HG03097 (cell line): ENCODE data around the gene NAP1L1.

ENCODE experiments used
- ATAC-seq: cut with Tn5 transposase; IDR thresholded peaks from one replicate; pipeline ENCODE4 v1.9.1; 2021; ENCODE audit not compliant: unreplicated experiment, low FRiP score

Gene NAP1L1

DNA sequence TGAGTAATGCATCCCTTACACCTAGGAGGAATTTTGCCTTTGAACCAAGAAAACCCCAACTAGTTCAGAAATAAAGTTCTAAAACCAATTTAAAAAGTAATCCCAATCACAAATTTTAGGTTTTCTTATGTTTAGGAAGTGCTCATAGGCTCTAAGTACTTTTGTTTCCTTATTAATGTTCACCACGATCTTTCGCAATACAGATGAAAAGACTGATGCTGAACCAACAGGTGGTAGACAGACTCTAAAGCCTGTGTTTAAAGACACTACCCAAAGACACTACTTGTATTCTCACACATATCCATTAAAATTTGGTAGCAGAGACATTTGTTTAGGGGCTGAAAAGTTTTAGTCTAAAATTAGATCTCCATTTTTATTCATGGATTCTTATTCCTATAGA, 42.3 kb downstream of the NAP1L1 start:
- ATAC-seq: no peak

DNA sequence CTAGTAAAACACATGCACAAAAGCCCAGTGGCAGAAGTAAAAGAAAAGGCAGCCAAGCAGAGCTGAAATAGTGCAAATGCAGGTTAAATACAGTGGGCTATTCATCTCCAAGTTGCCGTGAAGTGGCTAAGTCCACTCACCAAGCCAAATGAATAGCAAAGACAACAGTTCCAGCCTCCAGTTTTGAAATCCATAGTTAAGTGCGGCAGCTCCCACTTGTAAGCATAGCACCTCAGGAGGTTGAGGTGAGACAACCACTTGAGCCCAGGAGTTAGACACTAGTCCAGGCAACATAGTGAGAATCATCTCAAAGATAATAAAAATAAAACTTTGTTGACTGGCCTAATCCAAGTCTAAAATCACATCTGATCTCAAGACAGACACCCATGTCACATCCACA, 43.1 kb downstream of the NAP1L1 start:
- ATAC-seq: no peak

DNA sequence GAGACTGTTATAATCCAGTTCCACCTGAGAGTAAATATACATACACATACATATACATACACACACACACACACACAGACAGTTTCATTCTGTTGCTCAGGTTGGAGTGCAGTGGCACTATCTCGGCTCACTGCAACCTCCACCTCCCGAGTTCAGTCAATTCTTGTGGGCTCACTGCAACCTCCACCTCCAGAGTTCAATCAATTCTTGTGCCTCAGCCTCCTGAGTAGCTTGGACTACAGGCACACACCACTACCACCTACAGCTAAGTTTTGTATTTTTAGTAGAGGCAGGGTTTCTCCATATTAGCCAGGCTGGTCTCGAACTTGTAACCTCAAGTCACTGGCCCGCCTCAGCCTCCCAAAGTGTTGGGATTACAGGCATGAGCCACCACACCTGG, 44.0 kb downstream of the NAP1L1 start:
- ATAC-seq: no peak

DNA sequence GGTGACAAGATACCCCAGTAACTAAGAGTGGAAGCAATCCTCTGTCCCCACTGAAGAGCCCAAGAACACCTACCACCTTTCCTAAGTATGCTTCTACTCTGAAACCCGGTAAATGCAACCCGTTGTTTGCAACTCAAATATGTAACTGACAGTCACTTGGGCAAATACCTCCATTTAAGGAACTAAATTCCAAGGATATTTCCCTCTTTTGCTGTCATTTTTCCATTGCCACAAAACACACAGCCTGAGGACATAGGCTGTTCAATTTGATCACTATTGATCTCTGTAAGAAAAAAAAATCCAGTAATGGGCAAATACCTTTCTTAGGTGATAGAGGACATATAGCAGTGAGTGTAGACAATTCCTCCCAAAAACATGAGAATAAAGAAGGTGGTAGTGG, 46.3 kb downstream of the NAP1L1 start:
- no peak for ATAC-seq

DNA sequence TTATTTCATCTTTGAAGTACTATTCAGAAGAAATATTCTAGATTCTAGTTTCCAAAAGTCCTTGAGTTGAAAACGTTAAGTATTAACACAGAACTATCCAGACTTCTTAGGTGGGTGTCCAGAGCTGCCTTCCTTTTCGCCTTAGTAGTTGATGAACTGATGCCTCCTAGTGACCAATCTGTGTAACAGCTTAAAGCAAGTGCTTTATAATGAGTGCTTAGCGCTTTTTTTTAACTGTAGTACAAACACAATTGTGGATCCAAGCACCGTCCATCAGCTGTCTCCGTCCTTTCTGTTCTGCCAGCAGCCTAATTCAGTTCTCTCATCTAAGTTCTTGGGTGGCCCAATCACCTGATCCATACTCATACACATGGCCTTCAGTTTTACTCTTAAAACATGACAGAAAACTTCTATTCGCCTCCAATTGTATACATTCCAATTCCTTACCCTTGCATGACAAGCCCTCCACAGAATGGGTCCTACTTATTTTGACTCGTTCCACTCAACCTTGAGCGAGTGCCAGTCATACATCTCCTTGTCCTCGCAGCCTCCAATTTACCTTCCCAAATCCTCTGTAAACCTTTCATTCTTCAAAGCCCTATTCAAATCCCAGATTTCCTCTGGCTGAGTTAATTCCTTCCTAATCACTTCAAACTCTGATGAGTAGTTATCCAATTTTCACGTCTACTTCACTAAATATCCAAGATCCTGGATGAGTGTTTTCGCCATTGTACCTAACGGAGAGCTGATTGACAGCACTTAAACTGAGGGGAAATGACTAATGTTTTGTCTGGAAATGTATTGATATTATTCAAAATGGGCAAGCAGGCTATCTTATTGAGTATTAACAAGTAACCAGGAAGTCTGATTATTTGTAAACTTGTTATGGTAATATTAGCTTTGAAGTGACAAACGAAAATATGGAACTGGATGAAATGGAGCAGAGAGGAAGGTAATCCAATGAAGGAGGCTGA, 47.1 kb downstream of the NAP1L1 start:
- peak; percentile 54 for ATAC-seq

DNA sequence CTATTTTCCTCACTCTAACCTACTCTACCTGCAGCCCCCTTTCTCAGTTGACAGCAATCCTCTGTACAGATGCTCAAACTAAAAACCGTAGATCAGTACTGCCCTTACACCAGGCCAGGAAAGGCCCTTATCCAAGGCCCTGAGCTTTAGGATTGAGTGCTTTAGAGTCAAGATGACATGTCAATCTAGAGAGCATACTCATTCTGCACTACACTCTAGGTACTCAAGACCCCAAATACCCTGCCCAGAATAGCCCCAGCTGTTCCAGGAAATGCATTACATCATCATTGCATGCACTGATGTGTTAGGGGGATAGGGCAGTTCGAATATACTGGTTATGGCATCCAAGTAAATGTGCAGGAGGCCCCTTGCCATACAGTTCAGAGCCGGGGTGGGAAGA, 49.4 kb downstream of the NAP1L1 start:
- ATAC-seq: no peak

DNA sequence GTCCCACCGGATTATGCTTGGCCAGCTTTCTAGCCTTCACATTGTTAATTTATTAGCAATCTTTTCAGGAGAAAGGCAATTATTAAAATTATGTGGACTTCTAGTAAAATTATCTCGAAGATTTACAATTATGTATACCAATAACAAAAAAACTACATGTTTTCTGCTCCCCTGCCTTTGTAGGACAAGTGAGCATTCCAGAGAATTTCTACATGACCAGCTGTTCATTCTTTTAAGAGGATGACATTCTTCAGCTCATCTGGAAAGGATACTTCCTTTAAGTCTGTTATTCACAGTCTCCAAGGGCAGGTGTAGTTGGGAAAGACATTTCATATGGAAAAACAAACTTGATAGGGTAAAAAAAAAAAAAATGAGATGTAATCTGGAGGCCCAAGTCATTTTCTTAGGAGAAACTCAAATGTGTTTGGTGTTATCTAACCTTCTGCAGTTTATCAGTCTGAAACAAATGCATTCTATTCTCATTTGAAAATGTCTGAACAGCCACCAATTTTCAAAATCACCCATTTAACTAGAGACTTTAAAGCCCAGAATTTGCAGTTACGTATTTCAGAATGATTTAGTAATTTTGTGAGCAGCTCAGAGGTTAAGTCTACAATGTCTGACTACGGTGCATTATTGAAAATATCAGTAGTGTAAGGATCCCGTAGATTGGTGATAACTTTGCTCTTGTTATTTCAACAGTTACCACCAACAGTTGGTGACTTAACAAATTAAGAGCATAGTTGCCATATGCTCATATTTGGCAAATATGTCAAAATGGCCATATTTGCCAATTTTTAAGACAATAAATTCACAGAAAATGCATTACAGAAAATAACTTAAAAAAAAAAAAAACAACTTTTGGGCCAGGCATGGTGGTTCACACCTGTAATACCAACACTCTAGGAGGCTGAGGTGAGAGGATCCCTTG, 51.1 kb downstream of the NAP1L1 start:
- ATAC-seq: no peak

DNA sequence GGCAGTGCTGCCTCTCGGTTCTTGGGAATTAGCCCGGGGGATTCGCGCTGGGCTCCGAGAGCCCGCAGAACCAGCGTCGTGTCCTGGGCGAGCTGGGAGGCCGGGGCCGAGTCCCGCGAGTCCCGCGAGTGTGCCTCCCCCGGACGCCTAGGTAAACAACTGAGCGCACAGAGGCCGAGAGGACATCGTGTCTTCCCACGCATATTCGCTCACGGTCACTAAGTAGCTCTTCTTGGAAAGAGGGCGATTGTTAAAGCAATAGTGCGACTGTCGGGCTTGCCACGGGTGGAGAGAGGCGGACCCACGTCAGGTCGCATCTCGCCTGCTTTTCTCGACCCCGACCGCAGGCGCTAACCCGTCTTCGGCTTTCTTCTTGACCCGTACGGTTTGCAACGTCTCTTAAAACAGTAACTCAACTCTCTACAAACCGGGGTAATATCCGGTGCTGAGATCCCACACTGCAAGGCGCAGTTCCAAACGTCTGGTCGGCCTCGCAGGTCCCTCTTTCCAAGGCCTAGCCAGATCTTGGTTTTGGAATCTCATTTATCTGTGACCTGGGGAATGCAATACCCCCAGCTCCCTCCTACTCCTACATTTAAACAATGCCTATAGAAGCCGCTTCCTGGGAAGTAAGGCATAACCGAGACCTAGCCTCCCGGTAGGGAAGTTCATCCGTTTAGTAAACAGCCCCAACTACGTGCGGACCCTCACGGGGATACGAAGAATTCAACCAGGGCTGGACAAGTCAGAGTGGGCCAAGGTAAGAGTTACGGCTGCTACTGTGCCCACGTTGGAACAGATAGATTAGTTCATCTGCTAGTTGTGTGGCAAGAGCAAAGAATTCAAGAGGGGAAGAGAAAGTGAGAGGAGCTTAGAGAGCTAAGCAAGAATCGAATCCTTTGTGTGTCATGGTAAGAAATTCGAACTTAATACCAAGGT, 52.2 kb downstream of the NAP1L1 start:
- peak; percentile 9 for ATAC-seq

DNA sequence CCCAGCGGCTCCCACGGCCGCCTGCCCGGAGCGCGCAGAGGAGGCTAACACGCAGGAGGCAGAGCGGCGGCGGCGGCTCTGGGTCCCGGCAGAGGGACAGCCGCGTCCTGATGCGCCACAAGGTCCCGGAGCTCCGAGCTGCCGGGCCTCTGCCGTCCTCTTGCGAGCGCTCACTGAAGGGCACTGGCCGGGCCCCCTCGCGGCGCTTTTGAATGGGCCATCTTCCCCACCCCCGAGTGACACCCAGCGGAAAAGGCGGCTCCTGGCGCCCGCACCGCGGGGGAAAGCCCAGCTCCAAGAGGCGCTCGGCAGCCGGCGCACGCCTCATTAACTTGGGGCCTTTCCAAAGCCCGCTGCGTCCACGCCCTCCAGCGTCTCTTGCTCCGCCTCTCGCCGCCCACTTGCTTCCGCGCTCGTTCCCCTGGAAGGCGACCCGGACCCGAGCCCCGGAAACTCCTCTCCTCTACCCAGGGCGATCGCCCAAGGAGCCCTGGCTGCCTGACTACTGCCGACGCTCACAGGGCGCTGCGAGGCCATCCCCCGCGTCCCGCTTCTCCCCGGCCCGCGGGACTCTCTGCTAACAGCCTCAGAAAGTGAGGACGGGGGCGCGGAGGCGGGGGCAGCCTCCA, 53.0 kb downstream of the NAP1L1 start, which contains the start of gene PHLDA1:
Gene PHLDA1, minus strand, starts transcription at position 363 of the 629 bp plus-strand sequence.
- ATAC-seq: peak; percentile 84

DNA sequence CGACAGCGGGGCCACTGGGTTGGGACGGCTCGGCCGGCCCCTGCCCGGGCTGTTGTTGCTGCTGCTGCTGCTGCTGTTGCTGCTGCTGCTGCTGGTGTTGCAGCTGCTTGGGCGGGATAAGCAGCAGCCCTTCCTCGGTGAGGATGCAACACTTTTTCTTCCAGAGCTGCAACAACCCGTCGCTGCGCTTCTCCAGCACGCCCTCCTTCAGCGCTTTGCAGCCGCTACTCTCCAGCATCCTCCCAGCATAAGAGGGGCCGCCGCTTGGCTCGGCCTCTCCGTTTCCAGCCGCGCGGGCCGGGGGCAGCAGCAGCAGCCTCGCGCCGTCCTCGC, 53.4 kb downstream of the NAP1L1 start:
- ATAC-seq: peak; percentile 5

DNA sequence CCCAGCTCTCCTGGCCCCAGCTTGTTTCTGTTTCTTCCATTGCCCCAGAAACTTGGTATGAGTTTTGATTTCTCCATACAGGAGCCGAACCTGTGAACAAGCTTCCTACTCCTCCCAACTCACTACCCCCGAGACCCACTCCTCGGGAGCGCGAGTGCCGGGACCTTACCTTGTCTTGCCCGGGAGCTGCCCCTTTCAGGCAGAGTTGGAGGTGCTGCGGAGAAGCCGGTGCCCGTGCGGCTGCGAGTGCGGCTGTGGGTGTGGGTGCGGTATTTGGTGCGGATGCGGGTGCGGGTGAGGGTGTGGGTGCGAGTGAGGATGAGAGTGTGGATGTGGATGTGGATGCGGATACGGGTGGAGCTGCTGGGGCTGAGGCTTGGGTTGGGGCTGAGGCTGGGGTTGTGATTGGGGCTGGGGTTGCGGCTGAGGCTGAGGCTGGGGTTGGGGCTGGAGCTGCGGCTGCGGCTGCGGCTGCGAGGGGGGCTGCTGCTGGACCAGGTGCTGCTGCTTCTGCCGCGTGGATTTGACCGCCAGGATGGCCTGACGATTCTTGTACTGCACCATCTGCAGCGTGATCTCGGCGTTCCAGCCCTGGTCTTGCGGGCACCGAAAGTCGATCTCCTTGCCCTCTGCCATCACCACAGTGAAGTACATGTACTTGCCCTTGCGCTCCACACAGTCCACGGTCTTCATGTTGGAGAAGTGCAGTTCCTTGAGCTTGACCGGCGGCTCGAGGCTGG, 54.0 kb downstream of the NAP1L1 start:
- no peak for ATAC-seq

DNA sequence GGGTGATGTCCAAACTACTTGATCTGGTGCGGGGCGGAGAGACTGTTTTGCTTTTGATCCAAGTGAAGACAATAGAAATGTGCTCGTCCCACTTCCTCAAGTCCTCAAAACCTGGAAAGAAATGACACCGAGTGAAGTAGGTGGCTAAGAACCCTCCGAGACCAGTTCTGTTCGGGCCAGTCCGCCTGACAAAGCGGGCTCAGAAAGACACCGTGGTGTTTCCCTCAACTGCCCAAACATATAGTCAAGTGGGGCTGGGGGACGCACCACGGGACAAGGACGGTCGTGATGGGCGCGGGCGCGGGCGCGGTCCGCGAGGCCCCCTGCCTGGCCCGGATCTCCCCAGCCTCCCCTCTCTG, 54.5 kb downstream of the NAP1L1 start:
- ATAC-seq: no peak

DNA sequence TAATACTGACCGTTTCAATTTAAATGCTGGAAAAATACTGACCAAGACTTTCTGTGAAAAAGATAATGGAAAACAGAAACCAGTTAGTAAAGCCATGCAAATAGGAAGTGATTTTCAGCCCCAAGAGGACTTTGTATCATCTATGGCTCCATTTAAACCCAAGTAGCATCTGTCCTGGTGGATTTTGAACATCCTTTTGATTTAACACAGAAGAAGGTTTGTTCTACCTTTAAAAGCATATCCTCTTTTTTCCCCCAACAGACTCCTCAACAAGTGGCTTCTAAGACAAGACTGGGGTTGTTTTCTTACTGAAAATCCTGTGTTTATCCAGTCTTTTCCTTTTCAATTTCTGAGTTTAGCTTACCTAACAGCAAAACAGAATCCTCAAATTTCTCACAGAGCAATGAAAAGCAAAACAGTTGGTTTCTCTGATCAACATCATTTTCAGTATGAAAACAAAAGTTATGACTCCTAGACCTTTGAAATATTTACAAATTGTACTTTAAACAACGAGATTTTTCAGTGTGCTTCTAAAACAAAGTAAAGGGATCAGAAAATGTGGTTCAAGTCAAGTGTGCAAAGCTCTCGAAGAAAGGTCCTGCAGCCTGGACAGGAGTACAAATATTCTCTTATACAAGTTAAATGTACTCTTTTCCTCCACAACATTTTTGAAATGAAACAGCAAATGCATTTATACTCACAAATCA, 55.8 kb downstream of the NAP1L1 start:
- no peak for ATAC-seq

DNA sequence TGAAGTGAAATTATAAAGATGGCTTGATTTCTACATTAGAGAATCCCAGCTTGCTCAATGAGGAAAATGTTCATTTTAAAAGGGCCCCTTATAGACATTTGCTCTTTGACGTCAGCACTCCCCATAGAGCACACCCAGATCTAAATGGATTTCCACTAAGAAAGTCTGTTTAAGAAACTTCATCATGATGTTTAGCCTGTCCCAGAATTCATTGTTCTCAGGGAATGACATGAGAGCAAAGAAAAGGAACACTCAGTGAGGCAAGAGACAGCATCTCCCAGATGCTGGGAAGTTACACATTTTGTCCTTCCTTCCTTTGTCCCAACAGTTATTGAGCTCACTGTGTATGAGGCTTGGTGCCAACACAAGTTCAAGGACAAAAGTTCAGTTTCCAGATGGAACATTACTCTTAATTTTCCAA, 57.8 kb downstream of the NAP1L1 start:
- no peak for ATAC-seq

DNA sequence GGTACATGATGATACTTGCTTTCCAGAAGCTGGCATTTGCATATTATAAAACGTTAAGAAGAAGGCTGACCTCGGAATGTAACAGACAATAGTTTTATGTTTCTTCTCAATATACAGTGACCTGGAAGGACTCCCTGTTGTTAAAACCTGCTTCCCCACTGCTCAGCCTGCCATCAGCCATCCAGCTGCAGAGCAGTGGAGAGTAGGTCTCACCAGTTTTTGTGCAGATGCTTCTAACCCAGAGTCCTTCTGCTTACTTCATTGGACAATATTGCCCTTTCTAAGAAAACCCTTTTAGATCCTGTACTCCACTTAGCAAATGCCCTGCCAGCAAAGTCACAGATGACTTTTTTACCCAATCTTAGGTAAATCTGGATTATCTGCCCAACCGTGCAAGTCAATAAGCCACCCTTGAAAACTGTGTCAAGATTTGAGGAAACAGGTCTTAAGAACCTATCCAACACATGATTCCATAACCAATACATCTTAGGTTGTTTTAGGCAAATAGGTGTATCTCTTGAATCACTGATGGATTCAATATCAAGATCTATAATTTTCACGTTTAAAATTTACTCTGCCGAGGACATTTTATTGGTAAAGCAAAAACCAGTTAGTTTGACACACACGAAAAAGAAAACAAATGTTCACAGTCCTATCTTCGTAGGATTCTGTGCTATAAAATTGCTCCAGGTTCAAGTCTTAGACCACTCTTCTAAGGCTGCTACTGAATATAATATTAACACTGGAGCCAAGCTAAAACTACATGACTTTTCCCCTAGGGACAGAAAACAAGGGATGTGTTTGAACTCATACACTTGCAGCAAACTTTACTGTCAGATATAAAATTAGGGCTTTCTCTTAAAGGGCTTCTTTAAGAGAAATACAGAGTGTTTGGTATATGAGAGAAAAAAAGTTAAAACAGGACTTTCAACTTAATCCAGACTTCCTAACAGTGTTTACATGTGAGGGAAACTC, 58.6 kb downstream of the NAP1L1 start:
- no peak for ATAC-seq

DNA sequence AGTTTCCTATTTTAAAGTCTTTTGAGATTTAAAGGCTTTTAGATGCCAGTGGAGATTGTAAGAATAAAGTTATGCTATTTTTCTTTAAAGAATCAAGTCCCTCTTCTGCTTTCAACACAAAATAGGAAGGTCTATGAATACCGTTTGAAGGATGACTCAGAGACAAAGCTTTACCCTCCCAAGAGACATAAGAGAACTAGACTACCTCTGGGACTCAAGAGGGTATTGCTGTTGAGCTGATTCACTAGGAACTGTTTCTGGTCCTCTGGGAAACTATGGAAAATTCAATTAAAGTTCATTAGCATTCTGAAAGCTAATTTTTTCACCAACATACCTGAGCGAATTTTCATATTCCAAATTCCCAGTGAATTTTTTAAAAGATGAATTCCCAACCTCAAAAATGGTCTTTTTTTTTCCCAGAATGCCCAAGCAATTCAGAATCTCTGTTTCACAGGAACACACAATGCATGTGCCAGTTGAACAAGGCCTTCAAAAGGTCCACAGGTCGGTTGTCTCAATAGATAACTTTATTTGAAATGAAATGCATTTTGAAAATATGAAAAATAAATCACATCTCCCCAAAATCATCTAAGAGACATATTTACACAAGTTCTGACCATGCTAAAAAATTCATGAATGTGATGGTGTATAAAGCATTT, 59.4 kb downstream of the NAP1L1 start:
- no peak for ATAC-seq
